Liver (tissue), 9 donors: ENCODE results near the gene CRELD2. TPM values are rescaled to one million over a fixed set of nuclear protein-coding genes. Genes with fewer than 3 reads are reported as not detected.

Source experiments
- DNase-seq: peaks from one replicate; pipeline ENCODE4 v3.0.0-alpha.2; 2017; ENCODE audit warnings: low spot score
- H3K27ac ChIP-seq, 2 donors: one replicate each; pipeline ENCODE4 v1.7.0; 2013; ENCODE audit warnings: inconsistent platforms in 2 of 2, low read length in 2 of 2, control low read depth in 1 of 2, low read depth in 1 of 2, mild to moderate bottlenecking in 1 of 2
- H3K27me3 ChIP-seq, 4 donors: one replicate each; pipeline versions ENCODE4 v1.6.1 to v1.7.0; 2013; ENCODE audit warnings: low read length in 3 of 4, inconsistent platforms in 1 of 4, mild to moderate bottlenecking in 1 of 4, moderate library complexity in 1 of 4; ENCODE audit not compliant: control insufficient read depth in 4 of 4, insufficient read depth in 4 of 4
- H3K36me3 ChIP-seq, 4 donors: one replicate each; pipeline versions ENCODE4 v1.6.1 to v1.7.0; 2013; ENCODE audit warnings: low read length in 3 of 4, mild to moderate bottlenecking in 3 of 4, low read depth in 1 of 4, moderate library complexity in 1 of 4; ENCODE audit not compliant: control insufficient read depth in 4 of 4, insufficient read depth in 3 of 4
- H3K4me1 ChIP-seq, 4 donors: one replicate each; pipeline versions ENCODE4 v1.6.1 to v1.7.0; 2013; ENCODE audit warnings: low read length in 3 of 4, mild to moderate bottlenecking in 3 of 4, moderate library complexity in 1 of 4; ENCODE audit not compliant: control insufficient read depth in 4 of 4, insufficient read depth in 4 of 4
- H3K4me3 ChIP-seq, 3 donors: one replicate each; pipeline versions ENCODE4 v1.6.1 to v1.7.0; 2013; ENCODE audit warnings: low read length in 3 of 3, control low read depth in 1 of 3, low read depth in 1 of 3, mild to moderate bottlenecking in 1 of 3
- H3K9ac ChIP-seq, 2 donors: one replicate each; pipeline ENCODE4 v1.7.0; 2013; ENCODE audit warnings: low read length in 2 of 2, mild to moderate bottlenecking in 2 of 2, moderate library complexity in 2 of 2, control low read depth in 1 of 2, low read depth in 1 of 2
- H3K9me3 ChIP-seq, 4 donors: one replicate each; pipeline versions ENCODE4 v1.6.1 to v1.7.0; 2013; ENCODE audit warnings: low read length in 3 of 4; ENCODE audit not compliant: control insufficient read depth in 4 of 4
- FOXA2 ChIP-seq: IDR thresholded peaks from 2 replicates; pipeline ENCODE4 v1.6.1; 2016; ENCODE audit warnings: antibody characterized with exemption
- GABPA ChIP-seq, 2 donors: IDR thresholded peaks in 1 of 2; conservative IDR thresholded peaks in 1 of 2; 2 replicates each; pipeline ENCODE4 v1.6.1; 2016; ENCODE audit warnings: antibody characterized with exemption in 2 of 2, mild to moderate bottlenecking in 1 of 2, moderate library complexity in 1 of 2
- HNF4A ChIP-seq, 2 donors: conservative IDR thresholded peaks; 2 replicates each; pipeline ENCODE4 v1.6.1; 2016; ENCODE audit warnings: antibody characterized with exemption in 2 of 2, mild to moderate bottlenecking in 2 of 2
- HNF4G ChIP-seq: IDR thresholded peaks from 2 replicates; pipeline ENCODE4 v1.6.1; 2016; ENCODE audit warnings: antibody characterized with exemption
- NR2F2 ChIP-seq: IDR thresholded peaks from 2 replicates; pipeline ENCODE4 v1.6.1; 2016; ENCODE audit warnings: antibody characterized with exemption
- RAD21 ChIP-seq, 2 donors: IDR thresholded peaks; 2 replicates each; pipeline ENCODE4 v1.6.1; 2016; ENCODE audit warnings: antibody characterized with exemption in 2 of 2, mild to moderate bottlenecking in 2 of 2
- REST ChIP-seq: IDR thresholded peaks from 2 replicates; pipeline ENCODE4 v1.6.1; 2016; ENCODE audit warnings: antibody characterized with exemption, mild to moderate bottlenecking
- RXRA ChIP-seq, 2 donors: IDR thresholded peaks; 2 replicates each; pipeline ENCODE4 v1.6.1; 2017 to 2018; ENCODE audit warnings: antibody characterized with exemption in 2 of 2, mild to moderate bottlenecking in 1 of 2
- TAF1 ChIP-seq: conservative IDR thresholded peaks from 2 replicates; pipeline ENCODE4 v1.6.1; 2016; ENCODE audit warnings: antibody characterized with exemption, mild to moderate bottlenecking
- YY1 ChIP-seq: IDR thresholded peaks from 2 replicates; pipeline ENCODE4 v1.6.1; 2016; ENCODE audit warnings: antibody characterized with exemption, mild to moderate bottlenecking
- WGBS: extraction: QIAGEN DNeasy Blood & Tissue Kit; methylation state at CpG from one replicate; pipeline ENCODE4 v1.1.7; 2013; 5-methylcytosine and 5-hydroxymethylcytosine counted together
- polyA plus RNA-seq, 2 donors: library from polyadenylated mRNA; stranded (reverse) in 1 of 2; unstranded in 1 of 2; fragments of 200-250 nt in 1 of 2; fragments of >200 nt in 1 of 2; fragmentation: Nextera tagmentation in 1 of 2; extraction: Ambion mirVana in 1 of 2; gene quantifications; one replicate each; pipeline versions ENCODE4 v1.2.1 to v1.2.3, GENCODE V29; 2013 to 2015
- total RNA-seq, 2 donors: library from RNA; depleted of rRNA; stranded (reverse); fragments of >200 nt; gene quantifications; one replicate each; pipeline ENCODE4 v1.2.3, GENCODE V29; 2014
- TF ChIP-seq, protein P1 (sequence below): fragments of 150-350 bp; IDR thresholded peaks from 2 replicates; pipeline ENCODE4 v1.5.1; 2017; ENCODE audit warnings: improper control_type of control experiment, low read depth, low read length; ENCODE audit not compliant: missing input control
- TF ChIP-seq, protein P2 (sequence below): IDR thresholded peaks from 2 replicates; pipeline ENCODE4 v1.6.1; 2016; ENCODE audit warnings: antibody characterized with exemption
- donor health status: healthy.
- donor health status: healthy.
- donor health status: healthy.
- donor health status: healthy.
- donor health status: healthy.

The CRELD2 gene
- total and polyA plus RNA-seq, 4 donors: 17.2 to 98.1 (median 57.1) TPM

DNA sequence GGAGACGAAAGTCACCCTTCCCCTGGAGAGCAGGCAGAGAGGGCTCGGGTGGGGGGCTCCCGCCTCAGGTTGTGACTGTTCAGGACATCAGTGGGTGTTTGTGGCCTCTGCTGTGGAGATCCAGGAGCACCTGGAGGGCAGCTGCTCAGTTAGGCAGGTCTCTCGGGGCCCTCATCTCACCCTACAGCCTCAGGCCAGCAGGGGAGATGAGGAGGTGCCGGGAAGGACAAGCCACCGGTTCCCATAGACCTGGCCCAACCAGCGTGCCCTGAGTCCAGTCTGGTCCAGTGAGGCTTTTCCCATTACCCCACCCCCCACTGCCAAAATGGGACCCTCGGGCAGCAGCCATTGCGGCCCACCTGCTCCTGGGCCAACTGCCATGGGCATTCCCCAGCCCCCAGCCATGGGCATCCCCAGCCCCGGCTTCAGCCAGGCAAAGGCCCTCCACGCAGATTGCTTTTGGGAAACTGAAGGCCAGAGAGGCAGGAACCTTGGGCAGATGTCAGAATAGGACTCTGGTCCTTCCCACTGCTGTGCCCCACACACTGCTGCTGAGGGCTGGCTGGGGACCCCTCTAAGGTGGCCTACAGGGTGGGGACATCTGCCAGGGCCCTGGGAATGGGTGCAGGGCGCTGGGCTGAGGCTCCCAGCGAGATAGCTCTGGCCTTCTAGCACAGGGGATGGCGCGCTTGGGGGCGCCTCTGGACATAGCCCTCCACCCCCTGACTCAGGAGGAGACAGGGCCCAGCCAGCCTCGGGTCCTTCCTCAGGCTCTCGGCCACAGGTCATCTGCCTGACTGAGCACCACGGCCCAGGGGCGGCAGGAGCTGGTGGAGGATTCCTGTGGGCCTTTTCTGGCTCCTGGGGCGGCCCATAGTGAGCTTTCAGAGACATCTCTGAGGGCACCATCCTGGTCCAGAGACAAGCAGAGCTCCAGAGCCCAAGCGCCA is 46.9 kb downstream of the CRELD2 start:
- Histone ChIP-seq H3K27ac (peak overlapping the region; percentile 95 to 99), H3K4me3 (no peak overlapping the region), H3K36me3 (peaks cover 0 to 13% (median 3%) of the 10 kb centered on the region in 4 donors), H3K9me3 (no peaks in the 10 kb centered on the region), H3K4me1 (peaks cover 43 to 80% (median 61%) of the 10 kb centered on the region in 4 donors), H3K27me3 (no peaks in the 10 kb centered on the region), H3K9ac (peak overlapping the region in 1 of 2 donors; percentile 3)
- TF ChIP-seq RXRA (IDR thresholded peaks at IDR 0.05) (no peak), GABPA (IDR thresholded peaks at IDR 0.05 in 1 of 2, conservative IDR thresholded peaks at IDR 0.05 in 1 of 2) (no peak), HNF4G (no peak), FOXA2 (no peak), NR2F2 (no peak), TAF1 (no peak), YY1 (no peak)
- TF ChIP-seq, protein P1, sequence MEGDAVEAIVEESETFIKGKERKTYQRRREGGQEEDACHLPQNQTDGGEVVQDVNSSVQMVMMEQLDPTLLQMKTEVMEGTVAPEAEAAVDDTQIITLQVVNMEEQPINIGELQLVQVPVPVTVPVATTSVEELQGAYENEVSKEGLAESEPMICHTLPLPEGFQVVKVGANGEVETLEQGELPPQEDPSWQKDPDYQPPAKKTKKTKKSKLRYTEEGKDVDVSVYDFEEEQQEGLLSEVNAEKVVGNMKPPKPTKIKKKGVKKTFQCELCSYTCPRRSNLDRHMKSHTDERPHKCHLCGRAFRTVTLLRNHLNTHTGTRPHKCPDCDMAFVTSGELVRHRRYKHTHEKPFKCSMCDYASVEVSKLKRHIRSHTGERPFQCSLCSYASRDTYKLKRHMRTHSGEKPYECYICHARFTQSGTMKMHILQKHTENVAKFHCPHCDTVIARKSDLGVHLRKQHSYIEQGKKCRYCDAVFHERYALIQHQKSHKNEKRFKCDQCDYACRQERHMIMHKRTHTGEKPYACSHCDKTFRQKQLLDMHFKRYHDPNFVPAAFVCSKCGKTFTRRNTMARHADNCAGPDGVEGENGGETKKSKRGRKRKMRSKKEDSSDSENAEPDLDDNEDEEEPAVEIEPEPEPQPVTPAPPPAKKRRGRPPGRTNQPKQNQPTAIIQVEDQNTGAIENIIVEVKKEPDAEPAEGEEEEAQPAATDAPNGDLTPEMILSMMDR: no peak
- WGBS: 79% methylated on average over 22 of the region's 22 CpGs
- no peak for DNase-seq

DNA sequence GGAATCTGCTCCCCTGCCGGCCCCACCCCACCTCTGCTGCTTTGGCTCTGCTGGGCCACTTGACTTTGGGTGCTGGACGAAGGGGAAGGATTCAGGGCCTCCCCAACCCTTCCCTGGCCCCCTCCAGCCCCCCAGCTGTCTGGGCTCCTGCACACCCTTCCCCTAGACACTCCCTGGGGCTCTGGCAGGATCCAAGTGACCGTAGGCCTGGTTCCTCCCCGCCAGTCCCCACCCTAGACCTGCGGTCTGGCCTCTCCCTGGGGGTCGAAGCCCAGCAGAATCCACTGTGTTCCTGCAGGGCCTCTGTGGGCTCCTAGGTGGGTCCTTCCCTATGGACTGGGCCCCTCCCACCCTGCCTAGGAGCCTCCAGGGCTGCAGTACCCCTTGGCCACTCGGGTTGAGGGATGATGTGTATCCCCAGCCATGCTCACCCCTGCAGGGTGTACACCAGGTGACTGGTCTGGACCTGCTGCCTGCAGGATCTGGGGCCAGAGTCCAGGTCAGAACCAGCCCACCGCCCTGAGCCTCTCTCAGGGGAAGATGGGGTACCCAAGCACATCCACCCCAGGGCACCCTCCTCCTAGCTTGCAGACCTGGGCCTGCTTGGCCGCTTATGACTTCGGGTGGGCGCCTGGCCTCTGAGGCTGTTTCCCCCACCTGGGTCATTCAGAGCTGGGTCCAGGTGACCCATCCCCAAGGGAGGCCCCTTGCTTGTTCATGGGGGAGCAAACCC is 47.8 kb downstream of the CRELD2 start:
- TF ChIP-seq RAD21 (IDR thresholded peaks at IDR 0.05) (no peak), HNF4A (conservative IDR thresholded peaks at IDR 0.05) (peak; percentile 53 to 76), RXRA (IDR thresholded peaks at IDR 0.05) (peak in 1 of 2 donors; percentile 22)
- no peak for DNase-seq
- H3K36me3 ChIP-seq: peaks cover 0 to 13% (median 3%) of the 10 kb centered on the region in 4 donors
- no peaks in the 10 kb centered on the region for H3K9me3 ChIP-seq
- H3K27ac ChIP-seq: peak overlapping the region; percentile 95 to 99
- H3K27me3 ChIP-seq: no peaks in the 10 kb centered on the region
- H3K4me3 ChIP-seq: no peak overlapping the region
- H3K4me1 ChIP-seq: peaks cover 44 to 83% (median 64%) of the 10 kb centered on the region in 4 donors
- H3K9ac ChIP-seq: peak overlapping the region in 1 of 2 donors; percentile 68
- 73% methylated on average over 11 of the region's 11 CpGs for WGBS

- H3K36me3 ChIP-seq: peaks cover 0 to 10% (median 3%) of the 10 kb centered on the region in 4 donors
- H3K9ac ChIP-seq: peak overlapping the region; percentile 62 to 68
- peak overlapping the region in 1 of 3 donors; percentile 32 for H3K4me3 ChIP-seq
- 18% methylated on average over 36 of the region's 36 CpGs for WGBS
- H3K27me3 ChIP-seq: no peaks in the 10 kb centered on the region
- H3K4me1 ChIP-seq: peaks cover 44 to 89% (median 67%) of the 10 kb centered on the region in 4 donors
- H3K9me3 ChIP-seq: no peaks in the 10 kb centered on the region
- peak overlapping the region; percentile 95 to 99 for H3K27ac ChIP-seq
- DNase-seq: no peak
- no peak for TF ChIP-seq FOXA2
- peak in 1 of 2 donors; percentile 59 for TF ChIP-seq HNF4A (conservative IDR thresholded peaks at IDR 0.05)
- no peak for TF ChIP-seq REST
- TF ChIP-seq RXRA (IDR thresholded peaks at IDR 0.05): peak; percentile 66 to 70
- TF ChIP-seq, protein P2, sequence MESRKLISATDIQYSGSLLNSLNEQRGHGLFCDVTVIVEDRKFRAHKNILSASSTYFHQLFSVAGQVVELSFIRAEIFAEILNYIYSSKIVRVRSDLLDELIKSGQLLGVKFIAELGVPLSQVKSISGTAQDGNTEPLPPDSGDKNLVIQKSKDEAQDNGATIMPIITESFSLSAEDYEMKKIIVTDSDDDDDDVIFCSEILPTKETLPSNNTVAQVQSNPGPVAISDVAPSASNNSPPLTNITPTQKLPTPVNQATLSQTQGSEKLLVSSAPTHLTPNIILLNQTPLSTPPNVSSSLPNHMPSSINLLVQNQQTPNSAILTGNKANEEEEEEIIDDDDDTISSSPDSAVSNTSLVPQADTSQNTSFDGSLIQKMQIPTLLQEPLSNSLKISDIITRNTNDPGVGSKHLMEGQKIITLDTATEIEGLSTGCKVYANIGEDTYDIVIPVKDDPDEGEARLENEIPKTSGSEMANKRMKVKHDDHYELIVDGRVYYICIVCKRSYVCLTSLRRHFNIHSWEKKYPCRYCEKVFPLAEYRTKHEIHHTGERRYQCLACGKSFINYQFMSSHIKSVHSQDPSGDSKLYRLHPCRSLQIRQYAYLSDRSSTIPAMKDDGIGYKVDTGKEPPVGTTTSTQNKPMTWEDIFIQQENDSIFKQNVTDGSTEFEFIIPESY: peak; percentile 29
Observed at GRCh38 chr22:49966774-49967705, 48.6 kb downstream of the CRELD2 start.
